ENCODE measurements around the gene CT47C1.

The CT47C1 gene

DNA sequence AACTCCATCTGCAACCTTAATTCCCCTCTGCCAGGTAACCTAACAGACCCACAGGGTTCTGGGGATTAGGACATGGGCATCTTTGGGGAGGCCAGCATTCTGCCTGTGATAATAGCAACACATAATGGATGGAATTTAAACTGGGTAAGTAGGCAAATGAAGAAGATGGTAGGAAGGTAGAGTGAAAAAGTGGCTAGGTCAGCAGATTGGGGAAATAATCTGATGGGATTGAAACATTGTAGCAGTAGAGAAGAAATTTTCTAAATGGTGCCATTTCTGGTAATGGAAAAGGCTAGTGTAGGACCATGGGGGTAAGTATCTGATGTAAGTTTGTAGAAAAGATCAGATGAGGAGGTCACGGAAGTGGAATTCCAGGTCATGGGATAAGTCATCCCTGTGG lies 3.0 kb upstream of the CT47C1 start:
- no peak for DNase-seq (ENCODE audit: low read depth)
- TF ChIP-seq MAX (IDR thresholded peaks at IDR 0.05; ENCODE audit: low read depth, low read length) (no peak), POLR2A (IDR thresholded peaks at IDR 0.05; ENCODE audit: extremely low read depth, insufficient read length) (no peak), CTCF (IDR thresholded peaks at IDR 0.05; ENCODE audit: low read depth, low read length) (no peak), MYC (IDR thresholded peaks at IDR 0.05; ENCODE audit: low read depth, low read length) (no peak)

DNA sequence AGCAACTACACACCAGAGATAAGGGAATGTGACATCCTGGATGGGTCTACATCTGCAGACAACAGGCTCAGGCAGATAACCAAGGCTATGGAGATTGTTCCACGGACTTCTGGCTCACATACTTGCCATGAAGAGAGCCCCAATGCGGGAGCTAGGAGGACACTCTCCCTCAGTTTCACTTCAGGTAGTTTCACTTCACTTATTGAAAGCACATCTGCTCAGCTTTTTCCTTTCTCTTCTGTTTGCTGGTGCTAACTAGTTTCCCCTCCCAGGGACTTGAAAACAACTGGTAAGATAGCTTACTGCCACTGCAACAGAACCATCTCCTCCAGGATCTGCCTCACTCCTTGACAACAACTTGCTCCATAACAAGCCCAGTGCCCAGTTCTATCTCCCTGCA lies 1.4 kb upstream of the CT47C1 start:
- no peak for DNase-seq (ENCODE audit: low read depth)
- TF ChIP-seq MAX (IDR thresholded peaks at IDR 0.05; ENCODE audit: low read depth, low read length), result no peak
- TF ChIP-seq MYC (IDR thresholded peaks at IDR 0.05; ENCODE audit: low read depth, low read length), result no peak
- TF ChIP-seq CTCF (IDR thresholded peaks at IDR 0.05; ENCODE audit: low read depth, low read length), result no peak
- no peak for TF ChIP-seq POLR2A (IDR thresholded peaks at IDR 0.05; ENCODE audit: extremely low read depth, insufficient read length)
- H3K4me3 ChIP-seq (ENCODE audit: low read depth, low read length), result no peak overlapping the region

More for the DNA sequence above, 3.0 kb upstream of the CT47C1 start:
- no peak overlapping the region for H3K4me3 ChIP-seq (ENCODE audit: low read depth, low read length)

DNA sequence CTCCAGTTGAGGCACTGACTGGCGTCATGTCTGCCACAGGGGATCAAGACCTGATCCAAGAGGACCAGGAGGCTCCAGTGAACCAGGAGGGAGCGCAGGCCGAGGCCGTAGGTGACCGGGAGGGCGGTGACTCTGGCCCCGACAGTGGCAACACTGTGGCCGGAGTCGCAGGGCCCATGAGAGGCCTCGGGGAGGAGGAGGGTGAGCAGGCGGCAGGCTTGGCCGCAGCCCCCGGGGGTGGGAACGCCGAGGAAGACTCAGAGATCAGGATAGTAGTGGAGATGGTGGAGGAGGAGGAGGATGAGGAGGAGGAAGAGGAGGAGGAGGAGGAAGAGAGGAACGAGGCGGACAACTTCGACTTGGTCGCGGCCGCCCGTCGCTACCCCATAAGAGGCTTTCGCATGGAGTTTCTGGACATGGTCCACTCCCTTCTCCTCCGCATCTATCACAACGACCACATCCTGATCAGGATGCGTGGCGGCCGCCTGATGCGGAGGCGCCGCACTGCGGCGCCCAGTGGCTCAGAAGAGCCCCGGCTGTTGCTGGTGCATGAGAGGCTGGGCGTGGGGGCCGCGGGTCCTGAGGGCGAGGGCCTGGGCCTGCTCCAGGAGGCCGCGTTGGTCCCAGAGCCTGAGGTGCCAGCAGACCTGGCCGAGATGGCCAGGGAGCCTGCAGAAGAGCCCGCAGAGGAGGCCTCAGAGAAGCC lies 560 bp downstream of the CT47C1 start:
- DNase-seq (ENCODE audit: low read depth), result no peak
- TF ChIP-seq POLR2A (IDR thresholded peaks at IDR 0.05; ENCODE audit: extremely low read depth, insufficient read length), result no peak
- TF ChIP-seq MYC (IDR thresholded peaks at IDR 0.05; ENCODE audit: low read depth, low read length), result no peak
- no peak for TF ChIP-seq CTCF (IDR thresholded peaks at IDR 0.05; ENCODE audit: low read depth, low read length)
- no peak for TF ChIP-seq MAX (IDR thresholded peaks at IDR 0.05; ENCODE audit: low read depth, low read length)
- no peak overlapping the region for H3K4me3 ChIP-seq (ENCODE audit: low read depth, low read length)

DNA sequence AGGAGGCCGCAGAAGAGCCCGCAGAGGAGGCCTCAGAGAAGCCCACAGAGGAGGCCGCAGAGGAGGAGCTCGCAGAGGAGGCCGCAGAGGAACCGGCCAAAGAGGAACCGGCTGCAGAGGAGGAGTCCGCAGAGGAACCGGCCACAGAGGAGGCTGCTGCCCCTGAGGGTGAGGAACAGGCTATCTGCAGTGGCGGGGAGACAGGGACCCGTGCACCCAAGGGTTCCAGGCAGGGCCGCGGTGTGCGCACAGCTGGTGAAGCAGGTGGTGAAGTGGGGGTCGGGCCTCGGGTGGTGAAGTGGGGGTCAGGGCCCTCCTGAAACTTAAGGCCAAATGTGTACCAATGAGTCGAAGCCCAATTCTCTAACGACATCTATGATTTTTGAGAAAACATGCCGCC lies 1.1 kb downstream of the CT47C1 start:
- H3K4me3 ChIP-seq (ENCODE audit: low read depth, low read length), result no peak overlapping the region
- TF ChIP-seq MYC (IDR thresholded peaks at IDR 0.05; ENCODE audit: low read depth, low read length) (no peak), CTCF (IDR thresholded peaks at IDR 0.05; ENCODE audit: low read depth, low read length) (no peak), MAX (IDR thresholded peaks at IDR 0.05; ENCODE audit: low read depth, low read length) (no peak), POLR2A (IDR thresholded peaks at IDR 0.05; ENCODE audit: extremely low read depth, insufficient read length) (no peak)
- DNase-seq (ENCODE audit: low read depth), result no peak

GRCh38 chrX:119075270-119076025 lies 2.7 kb downstream of the CT47C1 start:
- no peak for DNase-seq (ENCODE audit: low read depth)
- TF ChIP-seq CTCF (IDR thresholded peaks at IDR 0.05; ENCODE audit: low read depth, low read length), result no peak
- TF ChIP-seq MAX (IDR thresholded peaks at IDR 0.05; ENCODE audit: low read depth, low read length), result no peak
- TF ChIP-seq MYC (IDR thresholded peaks at IDR 0.05; ENCODE audit: low read depth, low read length), result no peak
- no peak for TF ChIP-seq POLR2A (IDR thresholded peaks at IDR 0.05; ENCODE audit: extremely low read depth, insufficient read length)
- H3K4me3 ChIP-seq (ENCODE audit: low read depth, low read length), result no peak overlapping the region

All from NB4 (cell line).